ENCODE measurements around the gene ADGRL3.

ADGRL3 gene

DNA sequence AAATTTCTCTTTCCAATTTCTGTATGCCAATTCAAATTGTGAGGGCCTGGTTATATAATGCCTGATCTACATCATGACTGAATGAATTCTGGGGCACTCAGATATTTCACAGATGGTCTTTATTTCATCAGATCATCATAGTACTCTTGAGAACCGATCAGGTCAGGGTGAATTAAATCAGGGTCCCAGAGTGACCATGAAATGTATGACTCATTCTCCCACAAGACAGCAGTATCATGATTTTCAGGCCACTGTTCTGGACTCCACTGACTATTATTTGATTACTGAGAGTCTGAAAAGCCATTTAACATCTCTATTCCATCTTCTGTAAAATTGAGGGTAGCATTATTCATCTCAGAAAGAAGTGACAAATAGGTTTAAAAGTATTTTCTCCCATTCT is 471.5 kb downstream of the ADGRL3 start:
- TF ChIP-seq Cebpa-rat (IDR thresholded peaks at IDR 0.05), result no peak

DNA sequence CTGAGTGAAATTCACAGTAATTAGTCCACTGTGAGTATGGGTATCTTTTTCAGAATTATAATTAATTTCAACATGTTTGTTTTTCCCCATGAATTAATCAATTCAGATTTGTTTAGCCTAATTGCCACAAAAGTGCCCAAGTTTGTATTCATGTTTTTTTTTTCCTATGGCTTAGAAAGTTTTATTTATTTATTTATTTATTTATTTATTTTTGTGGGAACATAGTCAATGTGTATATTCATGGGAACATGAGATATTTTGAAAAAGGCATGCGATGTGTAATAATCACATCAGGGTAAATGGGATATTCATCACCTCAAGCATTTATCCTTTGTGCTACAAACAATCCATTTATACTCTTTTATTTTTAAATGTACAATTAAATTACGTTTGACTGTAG is 475.3 kb downstream of the ADGRL3 start:
- Histone ChIP-seq H3K4me3 (no peak overlapping the region), H3K4me1 (no peaks in the 10 kb centered on the region), H4K20me1 (no peaks in the 10 kb centered on the region), H3K4me2 (no peak overlapping the region), H3K27ac (no peak overlapping the region), H3K36me3 (no peaks in the 10 kb centered on the region), H3K9ac (no peak overlapping the region), H3K27me3 (no peaks in the 10 kb centered on the region), H3K9me3 (peaks cover 5% of the 10 kb centered on the region; the same call in 1 of the 2 replicates)
- no peak for TF ChIP-seq Cebpa-rat (IDR thresholded peaks at IDR 0.05)

More for the DNA sequence above, 471.5 kb downstream of the ADGRL3 start:
- Histone ChIP-seq H3K9me3 (peaks cover 7% of the 10 kb centered on the region; the same call in 1 of the 2 replicates), H4K20me1 (no peaks in the 10 kb centered on the region), H3K36me3 (no peaks in the 10 kb centered on the region), H3K27ac (no peak overlapping the region), H3K4me3 (no peak overlapping the region), H3K4me2 (no peak overlapping the region), H3K4me1 (no peaks in the 10 kb centered on the region), H3K9ac (no peak overlapping the region), H3K27me3 (no peaks in the 10 kb centered on the region)

DNA sequence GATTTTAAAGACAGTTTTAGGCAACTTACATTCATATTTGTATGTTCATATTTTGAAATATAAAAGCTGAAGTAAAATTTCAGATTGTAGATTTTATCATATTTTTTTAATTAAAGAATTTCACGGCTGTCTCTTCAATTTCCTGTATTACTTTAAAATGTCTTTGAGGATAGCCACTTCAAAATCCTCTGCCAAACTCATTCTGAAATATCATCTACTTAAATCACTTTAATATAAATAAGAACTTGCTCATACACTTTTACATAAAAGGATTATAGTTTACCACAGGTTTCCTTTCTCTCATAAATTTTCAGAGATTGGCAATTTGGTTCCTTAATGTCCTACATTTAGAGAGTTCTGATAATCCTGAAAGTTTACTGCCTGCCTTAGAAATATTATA is 478.2 kb downstream of the ADGRL3 start:
- no peaks in the 10 kb centered on the region for H3K9me3 ChIP-seq
- H3K9ac ChIP-seq, result no peak overlapping the region
- H3K27me3 ChIP-seq, result no peaks in the 10 kb centered on the region
- TF ChIP-seq Cebpa-rat (IDR thresholded peaks at IDR 0.05), result no peak
- H3K4me3 ChIP-seq, result no peak overlapping the region
- no peak overlapping the region for H3K27ac ChIP-seq
- no peaks in the 10 kb centered on the region for H3K4me1 ChIP-seq
- H4K20me1 ChIP-seq, result no peaks in the 10 kb centered on the region
- H3K36me3 ChIP-seq, result no peaks in the 10 kb centered on the region
- no peak overlapping the region for H3K4me2 ChIP-seq

DNA sequence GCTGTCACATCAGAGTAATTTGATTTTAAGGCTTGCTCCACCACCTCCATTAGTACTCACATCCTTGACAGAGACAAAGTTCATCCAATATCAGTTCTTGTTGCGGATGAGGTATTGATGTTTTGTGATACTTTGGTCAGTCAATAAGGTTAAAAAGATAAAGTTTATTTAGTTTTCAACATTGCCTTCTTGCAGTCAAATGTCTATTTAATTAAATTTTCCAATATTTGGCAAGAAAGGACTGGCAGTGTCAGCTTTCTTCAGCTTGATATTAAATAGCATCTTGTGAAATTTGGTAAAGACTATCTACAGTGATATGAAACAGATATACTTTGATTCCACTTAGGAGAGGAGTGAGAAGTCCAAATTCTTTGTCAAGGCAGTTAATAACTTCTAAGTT is 493.4 kb downstream of the ADGRL3 start:
- Histone ChIP-seq H3K4me1 (no peaks in the 10 kb centered on the region), H3K36me3 (no peaks in the 10 kb centered on the region), H3K27me3 (no peaks in the 10 kb centered on the region), H3K27ac (no peak overlapping the region), H3K9ac (no peak overlapping the region), H4K20me1 (no peaks in the 10 kb centered on the region), H3K4me2 (no peak overlapping the region), H3K9me3 (no peaks in the 10 kb centered on the region), H3K4me3 (no peak overlapping the region)
- no peak for TF ChIP-seq Cebpa-rat (IDR thresholded peaks at IDR 0.05)

DNA sequence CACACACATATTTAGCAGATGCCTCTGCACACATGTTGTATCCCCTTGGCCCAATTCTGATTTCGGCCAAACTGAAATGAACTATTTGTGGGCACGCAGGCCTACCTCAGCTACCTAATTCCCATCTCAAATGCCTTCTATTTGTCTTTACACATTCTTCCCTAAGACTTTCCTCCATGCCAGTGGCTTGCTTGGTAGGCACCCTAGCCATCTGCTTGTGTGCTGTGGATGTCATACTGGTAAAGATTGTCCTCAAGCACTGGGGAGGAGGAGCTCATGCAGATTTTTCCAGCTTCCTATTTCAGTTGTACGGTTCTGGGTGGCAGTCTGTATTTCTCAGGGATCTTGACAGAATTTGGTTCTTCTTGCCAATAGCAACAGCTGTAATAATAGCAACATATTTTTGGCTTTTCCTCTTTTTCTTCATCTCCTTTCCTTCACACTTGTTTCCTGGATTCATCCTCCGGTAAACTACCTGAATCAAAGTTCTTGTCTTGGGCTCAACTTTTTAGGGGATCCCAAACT is 514.3 kb downstream of the ADGRL3 start:
- Histone ChIP-seq H3K4me2 (no peak overlapping the region), H3K9me3 (no peaks in the 10 kb centered on the region), H3K36me3 (no peaks in the 10 kb centered on the region), H3K4me1 (no peaks in the 10 kb centered on the region), H3K27me3 (no peaks in the 10 kb centered on the region), H3K9ac (no peak overlapping the region), H3K4me3 (no peak overlapping the region), H4K20me1 (no peaks in the 10 kb centered on the region), H3K27ac (no peak overlapping the region)
- no peak for TF ChIP-seq Cebpa-rat (IDR thresholded peaks at IDR 0.05)

DNA sequence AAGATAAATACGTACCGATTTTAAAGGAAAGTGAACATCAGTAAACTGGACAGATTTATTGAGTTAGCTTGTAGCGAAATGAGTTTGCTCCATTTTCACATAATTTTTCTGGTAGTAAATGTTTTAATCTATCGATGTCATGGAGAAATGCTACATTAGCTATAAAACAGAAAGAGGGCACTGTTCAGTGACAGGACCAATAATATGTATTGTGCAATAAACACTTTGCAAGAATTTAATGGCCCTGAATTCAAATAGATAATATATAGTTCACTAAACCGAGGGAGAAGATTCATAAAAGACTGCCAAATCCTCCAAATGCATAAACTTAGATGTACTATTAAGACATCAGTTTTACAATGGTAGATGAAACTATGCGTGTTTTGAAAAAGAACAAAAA is 516.3 kb downstream of the ADGRL3 start:
- TF ChIP-seq Cebpa-rat (IDR thresholded peaks at IDR 0.05), result no peak

DNA sequence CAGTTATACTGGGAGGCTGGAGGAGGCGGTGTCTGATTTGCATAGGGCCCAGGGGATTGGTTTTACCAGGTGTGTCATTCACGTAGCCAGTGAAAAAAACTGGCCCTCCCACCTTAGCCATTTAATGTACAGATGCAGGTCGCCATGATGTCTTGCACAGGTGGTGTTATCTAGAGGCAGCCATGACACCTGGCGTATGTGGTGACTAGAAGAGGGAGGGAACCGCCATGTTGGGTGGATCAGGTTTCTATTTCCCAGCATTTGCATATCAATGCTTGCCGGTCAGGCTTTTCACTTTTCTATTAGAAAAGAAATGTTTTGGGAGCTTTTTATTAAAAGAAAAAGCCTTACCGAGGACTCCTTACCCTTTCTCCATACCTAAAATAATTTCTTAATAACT is 523.4 kb downstream of the ADGRL3 start:
- no peak overlapping the region for H3K4me3 ChIP-seq
- H3K4me2 ChIP-seq, result no peak overlapping the region
- no peaks in the 10 kb centered on the region for H3K27me3 ChIP-seq
- no peak overlapping the region for H3K27ac ChIP-seq
- no peaks in the 10 kb centered on the region for H3K4me1 ChIP-seq
- H3K9ac ChIP-seq, result no peak overlapping the region
- no peaks in the 10 kb centered on the region for H4K20me1 ChIP-seq
- no peak for TF ChIP-seq Cebpa-rat (IDR thresholded peaks at IDR 0.05)
- H3K36me3 ChIP-seq, result no peaks in the 10 kb centered on the region
- no peaks in the 10 kb centered on the region for H3K9me3 ChIP-seq

More for the DNA sequence above, 516.3 kb downstream of the ADGRL3 start:
- Histone ChIP-seq H4K20me1 (no peaks in the 10 kb centered on the region), H3K27ac (no peak overlapping the region), H3K9ac (no peak overlapping the region), H3K9me3 (no peaks in the 10 kb centered on the region), H3K4me3 (no peak overlapping the region), H3K4me1 (no peaks in the 10 kb centered on the region), H3K36me3 (no peaks in the 10 kb centered on the region), H3K4me2 (no peak overlapping the region), H3K27me3 (no peaks in the 10 kb centered on the region)

DNA sequence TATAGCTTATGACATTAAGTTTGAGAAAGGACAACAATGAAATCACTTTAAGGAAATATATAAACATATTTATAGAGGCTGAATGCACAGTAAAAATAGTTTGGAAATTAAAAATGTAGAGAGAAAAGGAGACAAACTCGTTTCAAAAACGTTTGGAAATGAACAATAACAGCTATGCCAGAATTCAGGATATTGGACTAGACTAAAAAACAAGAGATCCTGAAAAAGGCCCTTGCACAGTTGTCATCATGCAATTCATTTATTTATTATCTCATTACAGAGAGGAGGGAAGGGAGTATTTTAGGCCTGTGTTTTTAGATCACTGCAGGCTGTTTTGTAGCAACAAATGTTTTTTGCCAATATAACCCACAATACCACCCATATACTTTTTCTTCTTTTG is 527.2 kb downstream of the ADGRL3 start:
- Histone ChIP-seq H3K4me3 (no peak overlapping the region), H3K4me1 (no peaks in the 10 kb centered on the region), H4K20me1 (no peaks in the 10 kb centered on the region), H3K9ac (no peak overlapping the region), H3K36me3 (no peaks in the 10 kb centered on the region), H3K9me3 (no peaks in the 10 kb centered on the region), H3K27me3 (no peaks in the 10 kb centered on the region), H3K27ac (no peak overlapping the region), H3K4me2 (no peak overlapping the region)
- TF ChIP-seq Cebpa-rat (IDR thresholded peaks at IDR 0.05), result no peak

DNA sequence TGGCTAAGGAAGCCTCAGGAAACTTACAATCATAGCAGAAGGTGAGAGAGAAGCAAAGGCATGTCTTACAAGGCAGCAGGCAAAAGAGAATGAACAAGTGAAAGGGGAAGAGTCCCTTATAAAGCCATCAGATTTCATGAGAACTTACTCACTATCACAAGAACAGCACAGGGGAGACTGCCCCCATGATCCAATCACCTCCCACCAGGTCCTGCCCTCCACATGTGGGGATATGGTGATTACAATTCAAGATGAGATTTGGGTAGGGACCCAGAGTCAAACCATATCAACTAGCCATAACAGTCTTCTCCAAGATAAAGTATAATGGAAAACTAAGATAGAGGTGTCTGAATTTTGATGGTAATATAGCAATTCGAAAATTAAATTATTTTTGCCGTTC is 534.3 kb downstream of the ADGRL3 start:
- Histone ChIP-seq H3K9ac (no peak overlapping the region), H3K27me3 (no peaks in the 10 kb centered on the region), H4K20me1 (no peaks in the 10 kb centered on the region), H3K36me3 (no peaks in the 10 kb centered on the region), H3K27ac (no peak overlapping the region), H3K4me1 (no peaks in the 10 kb centered on the region), H3K4me3 (no peak overlapping the region), H3K4me2 (no peak overlapping the region), H3K9me3 (no peaks in the 10 kb centered on the region)
- TF ChIP-seq Cebpa-rat (IDR thresholded peaks at IDR 0.05), result no peak

DNA sequence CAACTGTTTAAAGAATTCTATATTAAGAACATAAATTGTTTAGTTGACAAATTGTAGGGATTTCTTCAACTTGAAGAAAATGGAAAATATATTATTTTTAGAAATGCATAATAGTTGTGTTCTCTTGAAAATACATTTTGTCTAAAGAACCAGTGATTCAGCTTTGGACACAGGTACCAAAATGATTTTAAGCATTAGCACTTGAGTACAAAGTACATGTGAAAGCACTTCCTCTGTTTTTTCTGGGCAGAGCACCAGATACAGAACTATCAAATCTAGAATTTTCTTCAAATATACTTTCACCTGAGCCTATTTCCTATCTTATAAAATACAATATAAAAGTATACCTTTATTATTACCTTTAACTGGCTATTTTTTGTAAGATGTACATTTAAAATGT is 539.8 kb downstream of the ADGRL3 start:
- H3K4me3 ChIP-seq, result no peak overlapping the region
- H3K4me2 ChIP-seq, result no peak overlapping the region
- H3K27me3 ChIP-seq, result no peaks in the 10 kb centered on the region
- no peak overlapping the region for H3K9ac ChIP-seq
- H3K36me3 ChIP-seq, result no peaks in the 10 kb centered on the region
- H4K20me1 ChIP-seq, result no peaks in the 10 kb centered on the region
- H3K4me1 ChIP-seq, result 0 out of 2 replicates have a peak, but pooled peaks cover 7% of the 10 kb centered on the region
- no peak for TF ChIP-seq Cebpa-rat (IDR thresholded peaks at IDR 0.05)
- H3K27ac ChIP-seq, result no peak overlapping the region
- no peaks in the 10 kb centered on the region for H3K9me3 ChIP-seq

DNA sequence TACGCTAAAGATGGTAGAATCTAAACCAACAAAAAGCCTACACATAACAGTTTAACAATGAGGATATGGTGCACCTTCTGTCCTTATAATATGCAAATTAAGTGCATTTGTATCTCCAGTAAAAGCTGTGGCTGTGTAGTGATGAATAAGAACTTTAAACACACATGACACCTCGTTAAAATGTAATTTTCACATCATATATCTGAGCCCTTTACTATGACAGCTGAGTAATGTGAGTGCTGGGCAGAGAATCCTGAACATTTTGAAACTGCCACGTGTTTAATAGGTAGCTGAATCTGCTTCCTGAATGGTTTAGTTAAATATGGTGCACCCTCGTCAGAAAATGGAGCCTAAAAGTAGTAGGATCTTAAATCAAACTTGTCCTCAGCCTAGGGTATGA is 540.8 kb downstream of the ADGRL3 start:
- Histone ChIP-seq H3K9ac (no peak overlapping the region), H3K36me3 (no peaks in the 10 kb centered on the region), H3K4me1 (0 out of 2 replicates have a peak, but pooled peaks cover 7% of the 10 kb centered on the region), H3K27ac (no peak overlapping the region), H3K4me2 (no peak overlapping the region), H3K4me3 (no peak overlapping the region), H4K20me1 (no peaks in the 10 kb centered on the region), H3K9me3 (no peaks in the 10 kb centered on the region), H3K27me3 (no peaks in the 10 kb centered on the region)
- no peak for TF ChIP-seq Cebpa-rat (IDR thresholded peaks at IDR 0.05)

All from BLaER1 (cell line).